Trophoblast cell (in vitro differentiated cells and primary cell): ENCODE measurements around the gene TNKS2.

Source experiments
- DNase-seq, 2 donors: peaks; one replicate each; pipeline ENCODE4 v3.0.0-alpha.2; 2016
- H2AFZ ChIP-seq: 2 replicates; pipeline ENCODE4 v1.6.1; 2013; ENCODE audit warnings: low read length, moderate library complexity, mild to moderate bottlenecking; ENCODE audit not compliant: insufficient read depth, poor library complexity
- H2AK5ac ChIP-seq: 2 replicates; pipeline ENCODE4 v1.6.1; 2013; ENCODE audit warnings: mild to moderate bottlenecking, low read length
- H2BK120ac ChIP-seq: 2 replicates; pipeline ENCODE4 v1.6.1; 2013; ENCODE audit warnings: low read length, mild to moderate bottlenecking, moderate library complexity; ENCODE audit not compliant: insufficient read depth, poor library complexity
- H2BK12ac ChIP-seq: 2 replicates; pipeline ENCODE4 v1.6.1; 2013; ENCODE audit warnings: mild to moderate bottlenecking, low read length, moderate library complexity
- H2BK5ac ChIP-seq: 2 replicates; pipeline ENCODE4 v1.6.1; 2013; ENCODE audit warnings: low read length, low read depth, moderate library complexity, mild to moderate bottlenecking; ENCODE audit not compliant: poor library complexity
- H3K14ac ChIP-seq: 2 replicates; pipeline ENCODE4 v1.6.1; 2013; ENCODE audit warnings: mild to moderate bottlenecking, low read length
- H3K18ac ChIP-seq: 2 replicates; pipeline ENCODE4 v1.6.1; 2013; ENCODE audit warnings: mild to moderate bottlenecking, low read length
- H3K23ac ChIP-seq: 2 replicates; pipeline ENCODE4 v1.6.1; 2013; ENCODE audit warnings: low read length
- H3K27ac ChIP-seq: 2 replicates; pipeline ENCODE4 v1.5.1; 2013; ENCODE audit warnings: low read depth, mild to moderate bottlenecking, inconsistent platforms, low read length, moderate library complexity
- H3K27me3 ChIP-seq: 2 replicates; pipeline ENCODE4 v1.6.1; 2013; ENCODE audit warnings: inconsistent platforms, mild to moderate bottlenecking, low read length, moderate library complexity; ENCODE audit not compliant: insufficient read depth
- H3K36me3 ChIP-seq, 2 experiments: 1 replicate in 1 of 2; 2 replicates in 1 of 2; pipeline ENCODE4 v1.6.1; 2013; ENCODE audit warnings: low read length in 2 of 2, mild to moderate bottlenecking in 2 of 2, moderate library complexity in 1 of 2; ENCODE audit not compliant: insufficient read depth in 2 of 2, control insufficient read depth in 1 of 2
- H3K4ac ChIP-seq: 2 replicates; pipeline ENCODE4 v1.6.1; 2013; ENCODE audit warnings: low read depth, mild to moderate bottlenecking, low read length, moderate library complexity
- H3K4me1 ChIP-seq, 2 experiments: 1 replicate in 1 of 2; 2 replicates in 1 of 2; pipeline ENCODE4 v1.6.1; 2013; ENCODE audit warnings: low read length in 2 of 2, mild to moderate bottlenecking in 2 of 2, moderate library complexity in 1 of 2; ENCODE audit not compliant: insufficient read depth in 2 of 2, control insufficient read depth in 1 of 2
- H3K4me2 ChIP-seq: 2 replicates; pipeline ENCODE4 v1.6.1; 2013; ENCODE audit warnings: inconsistent platforms, mild to moderate bottlenecking, low read length, moderate library complexity
- H3K4me3 ChIP-seq: 2 replicates; pipeline ENCODE4 v1.5.1; 2013; ENCODE audit warnings: mild to moderate bottlenecking, low read depth, low read length, inconsistent platforms
- H3K79me1 ChIP-seq: one replicate; pipeline ENCODE4 v1.6.1; 2013; ENCODE audit warnings: low read length
- H3K79me2 ChIP-seq: 2 replicates; pipeline ENCODE4 v1.6.1; 2013; ENCODE audit warnings: low read length, mild to moderate bottlenecking; ENCODE audit not compliant: control insufficient read depth, insufficient read depth, poor library complexity
- H3K9ac ChIP-seq: 2 replicates; pipeline ENCODE4 v1.6.1; 2013; ENCODE audit warnings: mild to moderate bottlenecking, low read length
- H3K9me3 ChIP-seq: 2 replicates; pipeline ENCODE4 v1.6.1; 2013; ENCODE audit warnings: low read depth, mild to moderate bottlenecking, control low read depth, inconsistent platforms, low read length; ENCODE audit not compliant: insufficient read depth
- H4K12ac ChIP-seq: 2 replicates; pipeline ENCODE4 v1.6.1; 2013; ENCODE audit warnings: low read depth, mild to moderate bottlenecking, low read length, moderate library complexity
- H4K8ac ChIP-seq: 2 replicates; pipeline ENCODE4 v1.6.1; 2013; ENCODE audit warnings: low read depth, mild to moderate bottlenecking, low read length, moderate library complexity
- H4K91ac ChIP-seq: one replicate; pipeline ENCODE4 v1.6.1; 2013; ENCODE audit warnings: low read depth, mild to moderate bottlenecking, low read length, moderate library complexity
- WGBS: extraction: QIAGEN DNeasy Blood & Tissue Kit; methylation state at CpG from one replicate; pipeline ENCODE4 v1.1.7; 2013; ENCODE audit warnings: missing lambda C conversion rate; ENCODE audit not compliant: insufficient read length, insufficient coverage; ENCODE audit errors: extremely low coverage; 5-methylcytosine and 5-hydroxymethylcytosine counted together

The TNKS2 gene

DNA sequence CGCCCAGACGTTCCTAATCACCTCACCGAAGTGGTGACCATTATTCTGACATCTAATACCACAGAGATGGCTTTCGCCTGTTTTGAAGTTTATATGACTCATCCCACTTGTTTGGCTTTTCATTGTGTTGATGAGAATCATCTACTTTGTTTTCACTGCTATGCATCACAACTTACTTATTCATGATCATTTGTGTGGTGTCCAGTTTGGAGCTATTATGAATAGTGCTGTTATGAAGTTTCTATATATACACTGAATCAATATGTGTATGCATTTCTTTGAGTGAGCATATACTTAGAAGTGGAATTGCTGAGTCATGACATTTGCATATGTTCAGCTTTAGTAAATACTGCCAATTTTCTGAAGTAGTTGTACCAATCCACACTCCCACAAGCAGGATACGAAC, 38.6 kb upstream of the TNKS2 start:
- no peak overlapping the region for H3K4ac ChIP-seq
- H4K12ac ChIP-seq, result no peak overlapping the region
- DNase-seq, result no peak
- H3K79me2 ChIP-seq, result no peaks in the 10 kb centered on the region
- no peak overlapping the region for H4K91ac ChIP-seq
- H3K79me1 ChIP-seq, result no peaks in the 10 kb centered on the region
- no peak overlapping the region for H2AK5ac ChIP-seq
- no peaks in the 10 kb centered on the region for H3K27me3 ChIP-seq
- no peaks in the 10 kb centered on the region for H3K36me3 ChIP-seq
- no peak overlapping the region for H3K18ac ChIP-seq
- H3K4me2 ChIP-seq, result no peak overlapping the region
- no peak overlapping the region for H2AFZ ChIP-seq
- no peaks in the 10 kb centered on the region for H3K4me1 ChIP-seq
- no peak overlapping the region for H3K14ac ChIP-seq
- no peak overlapping the region for H2BK5ac ChIP-seq
- H3K27ac ChIP-seq, result no peak overlapping the region
- H4K8ac ChIP-seq, result no peak overlapping the region
- H3K9me3 ChIP-seq, result no peaks in the 10 kb centered on the region
- no peak overlapping the region for H2BK12ac ChIP-seq
- H3K23ac ChIP-seq, result no peak overlapping the region
- no peak overlapping the region for H2BK120ac ChIP-seq
- whole genome bisulfite sequencing, result no CpG with 5 or more reads among the region's 5 CpGs
- H3K4me3 ChIP-seq, result no peak overlapping the region
- no peak overlapping the region for H3K9ac ChIP-seq

GRCh38 chr10:91761721-91762120, 36.5 kb upstream of the TNKS2 start:
- Histone ChIP-seq H3K27ac (no peak overlapping the region), H4K8ac (no peak overlapping the region), H3K18ac (no peak overlapping the region), H3K9ac (no peak overlapping the region), H3K4me3 (no peak overlapping the region), H3K14ac (no peak overlapping the region), H3K4ac (no peak overlapping the region), H3K79me2 (no peaks in the 10 kb centered on the region), H3K9me3 (no peaks in the 10 kb centered on the region), H3K4me1 (peaks cover 0 to 2% of the 10 kb centered on the region in 2 experiments), H2AFZ (no peak overlapping the region), H3K36me3 (no peaks in the 10 kb centered on the region), H2AK5ac (no peak overlapping the region), H2BK12ac (no peak overlapping the region), H3K79me1 (no peaks in the 10 kb centered on the region), H2BK120ac (no peak overlapping the region), H2BK5ac (no peak overlapping the region), H4K91ac (no peak overlapping the region), H3K23ac (no peak overlapping the region), H4K12ac (no peak overlapping the region), H3K27me3 (no peaks in the 10 kb centered on the region), H3K4me2 (no peak overlapping the region)
- WGBS, result no CpG with 5 or more reads among the region's 1 CpG
- DNase-seq, result no peak

DNA sequence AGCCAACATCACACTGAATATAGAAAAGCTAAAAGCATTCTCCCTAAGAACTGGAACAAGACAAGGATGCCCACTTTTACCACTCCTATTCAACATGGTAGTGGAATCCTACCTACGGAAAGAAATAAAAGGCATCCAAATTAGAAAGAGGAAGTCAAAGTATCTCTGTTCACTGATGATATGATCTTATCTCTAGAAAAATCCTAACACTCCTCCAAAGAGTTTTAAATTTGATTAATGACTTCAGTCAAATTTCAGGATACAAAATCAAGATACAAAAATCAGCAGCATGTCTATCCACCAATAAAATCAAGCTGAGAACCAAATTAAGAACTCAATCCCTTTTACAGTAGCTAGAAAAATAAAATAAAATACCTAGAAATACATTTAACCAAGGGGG, 35.3 kb upstream of the TNKS2 start:
- Histone ChIP-seq H3K27ac (no peak overlapping the region), H2BK5ac (no peak overlapping the region), H3K18ac (no peak overlapping the region), H3K9ac (no peak overlapping the region), H3K4me2 (no peak overlapping the region), H3K79me1 (no peaks in the 10 kb centered on the region), H3K79me2 (no peaks in the 10 kb centered on the region), H3K23ac (no peak overlapping the region), H3K9me3 (no peaks in the 10 kb centered on the region), H2AFZ (no peak overlapping the region), H3K4me1 (peaks cover 0 to 2% of the 10 kb centered on the region in 2 experiments), H4K8ac (no peak overlapping the region), H3K36me3 (no peaks in the 10 kb centered on the region), H2BK12ac (no peak overlapping the region), H3K4ac (no peak overlapping the region), H4K12ac (no peak overlapping the region), H3K14ac (no peak overlapping the region), H3K27me3 (no peaks in the 10 kb centered on the region), H2BK120ac (no peak overlapping the region), H4K91ac (no peak overlapping the region), H2AK5ac (no peak overlapping the region), H3K4me3 (no peak overlapping the region)
- DNase-seq, result no peak
- no CpG with 5 or more reads among the region's 1 CpG for WGBS

DNA sequence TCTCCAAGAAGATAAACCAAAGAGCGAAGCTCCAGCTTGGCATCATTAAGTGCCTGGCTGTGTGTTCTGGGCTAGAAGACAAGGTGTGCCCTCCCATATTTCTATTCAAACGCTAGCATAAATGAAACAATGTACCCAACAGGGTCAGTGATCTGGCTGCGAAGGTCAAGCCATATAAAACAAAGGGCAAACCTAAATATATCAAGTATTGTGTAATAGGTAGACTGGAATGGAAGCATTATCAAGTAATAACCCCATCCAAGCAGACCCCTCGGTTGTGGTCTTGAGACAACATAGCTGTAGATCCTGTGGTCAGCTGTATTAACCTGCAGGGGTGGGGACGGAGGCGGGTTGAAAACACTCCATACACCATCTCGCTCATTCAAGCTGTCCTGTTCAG, 31.6 kb upstream of the TNKS2 start:
- H3K14ac ChIP-seq, result no peak overlapping the region
- H2BK5ac ChIP-seq, result no peak overlapping the region
- peak overlapping the region; percentile 86 for H2AK5ac ChIP-seq
- H3K9me3 ChIP-seq, result no peaks in the 10 kb centered on the region
- H3K4me1 ChIP-seq, result peaks cover 0 to 2% of the 10 kb centered on the region in 2 experiments
- H3K36me3 ChIP-seq, result no peaks in the 10 kb centered on the region
- H4K91ac ChIP-seq, result peak overlapping the region; percentile 18
- H3K4me3 ChIP-seq, result no peak overlapping the region
- H3K79me1 ChIP-seq, result no peaks in the 10 kb centered on the region
- H3K27ac ChIP-seq, result no peak overlapping the region
- no CpG with 5 or more reads among the region's 7 CpGs for WGBS
- no peak overlapping the region for H3K9ac ChIP-seq
- H3K23ac ChIP-seq, result no peak overlapping the region
- H2BK12ac ChIP-seq, result peak overlapping the region; percentile 61
- no peak overlapping the region for H2BK120ac ChIP-seq
- no peak for DNase-seq
- no peaks in the 10 kb centered on the region for H3K79me2 ChIP-seq
- H3K18ac ChIP-seq, result no peak overlapping the region
- H3K4me2 ChIP-seq, result no peak overlapping the region
- no peak overlapping the region for H4K12ac ChIP-seq
- H3K4ac ChIP-seq, result no peak overlapping the region
- no peak overlapping the region for H4K8ac ChIP-seq
- no peaks in the 10 kb centered on the region for H3K27me3 ChIP-seq
- H2AFZ ChIP-seq, result no peak overlapping the region
